ENCODE measurements around the gene GPATCH1.

- TF ChIP-seq POLR2A (IDR thresholded peaks at IDR 0.05; ENCODE audit: low read length) (no peak), GATA1 (IDR thresholded peaks at IDR 0.05; ENCODE audit: low read depth, low read length) (no peak)
Measured at GRCh38 chr19:33102893-33103292, 21.9 kb downstream of the GPATCH1 start.

All from erythroblast (primary cell).